ENCODE data around the gene KCNH8. TPM values are rescaled to one million over a fixed set of nuclear protein-coding genes. Genes with fewer than 3 reads are reported as not detected.
"Not testable (repeated sequence)": the region's sequence is repeated elsewhere in the genome, so short reads cannot be mapped to it uniquely, and the experiment has no call there.

Gene KCNH8
- total RNA-seq (ENCODE audit: low replicate concordance) = 2.2 and 2.3 TPM in 2 replicates

- peak within 1 kb of the TSS; percentile 2 for H3K9ac ChIP-seq
- TF ChIP-seq EZH2phosphoT487 (IDR thresholded peaks at IDR 0.05) (peak; percentile 24), EZH2 (IDR thresholded peaks at IDR 0.05) (peak; percentile 46)
- TF ChIP-seq, protein P1, sequence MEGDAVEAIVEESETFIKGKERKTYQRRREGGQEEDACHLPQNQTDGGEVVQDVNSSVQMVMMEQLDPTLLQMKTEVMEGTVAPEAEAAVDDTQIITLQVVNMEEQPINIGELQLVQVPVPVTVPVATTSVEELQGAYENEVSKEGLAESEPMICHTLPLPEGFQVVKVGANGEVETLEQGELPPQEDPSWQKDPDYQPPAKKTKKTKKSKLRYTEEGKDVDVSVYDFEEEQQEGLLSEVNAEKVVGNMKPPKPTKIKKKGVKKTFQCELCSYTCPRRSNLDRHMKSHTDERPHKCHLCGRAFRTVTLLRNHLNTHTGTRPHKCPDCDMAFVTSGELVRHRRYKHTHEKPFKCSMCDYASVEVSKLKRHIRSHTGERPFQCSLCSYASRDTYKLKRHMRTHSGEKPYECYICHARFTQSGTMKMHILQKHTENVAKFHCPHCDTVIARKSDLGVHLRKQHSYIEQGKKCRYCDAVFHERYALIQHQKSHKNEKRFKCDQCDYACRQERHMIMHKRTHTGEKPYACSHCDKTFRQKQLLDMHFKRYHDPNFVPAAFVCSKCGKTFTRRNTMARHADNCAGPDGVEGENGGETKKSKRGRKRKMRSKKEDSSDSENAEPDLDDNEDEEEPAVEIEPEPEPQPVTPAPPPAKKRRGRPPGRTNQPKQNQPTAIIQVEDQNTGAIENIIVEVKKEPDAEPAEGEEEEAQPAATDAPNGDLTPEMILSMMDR (IDR thresholded peaks at IDR 0.05) = no peak
- peaks cover 14% of the 10 kb centered on the region for H3K4me1 Mint-ChIP-seq
- H3K4me3 ChIP-seq = peak within 1 kb of the TSS; percentile 87
- H3K27ac ChIP-seq = peak within 1 kb of the TSS; percentile 86
- H3K79me2 ChIP-seq (ENCODE audit: low read depth) = peaks cover 5% of the 10 kb centered on the region
- H3K4me1 ChIP-seq = peaks cover 8% of the 10 kb centered on the region
- DNase-seq (ENCODE audit: low spot score) = peak; percentile 66
- peak within 1 kb of the TSS; percentile 99 for H3K4me2 ChIP-seq
- H3K27me3 Mint-ChIP-seq (ENCODE audit: insufficient read depth, low read depth) = peaks cover 8% of the 10 kb centered on the region
- H3K4me3 Mint-ChIP-seq = peak within 1 kb of the TSS; percentile 94
- no peaks in the 10 kb centered on the region for H3K9me3 Mint-ChIP-seq
- H3F3A ChIP-seq (ENCODE audit: low read depth) = peaks cover 18% of the 10 kb centered on the region
- H3K27me3 ChIP-seq = peaks cover 17% of the 10 kb centered on the region
- no peak within 1 kb of the TSS for H3K27ac Mint-ChIP-seq
- H3K36me3 ChIP-seq = no peaks in the 10 kb centered on the region
- peaks cover 18% of the 10 kb centered on the region for H4K20me1 ChIP-seq (ENCODE audit: low read depth)
- H3K36me3 Mint-ChIP-seq = no peaks in the 10 kb centered on the region
- H2AFZ ChIP-seq (replicated peaks) = peak within 1 kb of the TSS; percentile 85
- H3K9me3 ChIP-seq (ENCODE audit: low read depth) = no peaks in the 10 kb centered on the region
These were observed at the start of gene KCNH8 for GRCh38 chr3:19147905-19148767. KCNH8 (plus strand) TSS chr3:19148510; CDS start chr3:19148720, 210 bp downstream.

DNA sequence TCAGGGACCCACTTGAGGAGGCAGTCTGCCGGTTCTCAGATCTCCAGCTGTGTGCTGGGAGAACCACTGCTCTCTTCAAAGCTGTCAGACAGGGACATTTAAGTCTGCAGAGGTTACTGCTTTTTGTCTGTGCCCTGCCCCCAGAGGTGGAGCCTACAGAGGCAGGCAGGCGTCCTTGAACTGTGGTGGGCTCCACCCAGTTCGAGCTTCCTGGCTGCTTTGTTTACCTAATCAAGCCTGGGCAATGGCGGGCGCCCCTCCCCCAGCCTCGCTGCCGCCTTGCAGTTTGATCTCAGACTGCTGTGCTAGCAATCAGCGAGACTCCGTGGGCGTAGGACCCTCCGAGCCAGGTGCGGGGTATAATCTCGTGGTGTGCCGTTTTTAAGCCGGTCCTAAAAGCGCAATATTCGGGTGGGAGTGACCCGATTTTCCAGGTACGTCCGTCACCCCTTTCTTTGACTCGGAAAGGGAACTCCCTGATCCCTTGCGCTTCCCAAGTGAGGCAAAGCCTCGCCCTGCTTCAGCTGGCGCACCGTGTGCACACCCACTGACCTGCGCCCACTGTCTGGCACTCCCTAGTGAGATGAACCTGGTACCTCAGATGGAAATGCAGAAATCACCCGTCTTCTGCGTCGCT lies 45.5 kb upstream of the KCNH8 start:
- H3F3A ChIP-seq (ENCODE audit: low read depth); H3K9me3 Mint-ChIP-seq; DNase-seq (ENCODE audit: low spot score); H3K36me3 ChIP-seq; H3K27me3 ChIP-seq; H4K20me1 ChIP-seq (ENCODE audit: low read depth); H3K79me2 ChIP-seq (ENCODE audit: low read depth); H3K4me1 ChIP-seq; H3K27ac Mint-ChIP-seq; H3K27me3 Mint-ChIP-seq (ENCODE audit: insufficient read depth, low read depth); H3K9ac ChIP-seq; H3K9me3 ChIP-seq (ENCODE audit: low read depth); H3K4me1 Mint-ChIP-seq; H3K27ac ChIP-seq; H3K36me3 Mint-ChIP-seq: not testable (repeated sequence)
- H2AFZ ChIP-seq (replicated peaks) = peak overlapping the region; percentile 87
- peak overlapping the region; percentile 71 for H3K4me2 ChIP-seq
- peak overlapping the region; percentile 74 for H3K4me3 Mint-ChIP-seq
- H3K4me3 ChIP-seq = peak overlapping the region; percentile 37

DNA sequence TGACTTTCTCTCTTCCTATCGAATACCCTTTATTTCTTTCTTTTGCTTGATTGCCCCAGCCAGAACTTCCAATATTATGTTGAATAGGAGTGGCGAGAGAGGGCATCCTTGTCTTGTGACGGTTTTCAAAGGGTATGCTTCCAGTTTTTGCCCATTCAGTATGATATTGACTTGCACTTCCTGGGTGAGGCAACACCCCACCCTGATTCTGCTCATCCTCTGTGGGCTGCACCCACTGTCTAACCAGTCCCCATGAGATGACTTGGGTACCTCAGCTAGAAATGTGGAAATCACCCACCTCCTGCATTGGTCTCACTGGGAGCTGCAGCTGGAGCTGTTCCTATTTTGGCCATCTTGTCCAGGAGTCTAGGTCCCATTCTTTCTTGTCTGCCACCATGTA lies 44.8 kb upstream of the KCNH8 start:
- H3K4me2 ChIP-seq = peak overlapping the region; percentile 71
- Mint-ChIP-seq H3K4me3 (peak overlapping the region; percentile 74), H3K27ac (no peak overlapping the region), H3K27me3 (ENCODE audit: insufficient read depth, low read depth) (peaks cover 3% of the 10 kb centered on the region), H3K36me3 (no peaks in the 10 kb centered on the region), H3K9me3 (peaks cover 7% of the 10 kb centered on the region), H3K4me1 (peaks cover 8% of the 10 kb centered on the region)
- H3K4me1 ChIP-seq = no peaks in the 10 kb centered on the region
- H3K36me3 ChIP-seq = no peaks in the 10 kb centered on the region
- no peaks in the 10 kb centered on the region for H3F3A ChIP-seq (ENCODE audit: low read depth)
- no peak overlapping the region for H3K27ac ChIP-seq
- no peak for TF ChIP-seq EZH2phosphoT487 (IDR thresholded peaks at IDR 0.05)
- TF ChIP-seq, protein P1 (IDR thresholded peaks at IDR 0.05) = no peak
- TF ChIP-seq EZH2 (IDR thresholded peaks at IDR 0.05) = no peak
- H4K20me1 ChIP-seq (ENCODE audit: low read depth) = no peaks in the 10 kb centered on the region
- H3K9me3 ChIP-seq (ENCODE audit: low read depth) = no peaks in the 10 kb centered on the region
- no peak for DNase-seq (ENCODE audit: low spot score)
- no peaks in the 10 kb centered on the region for H3K27me3 ChIP-seq
- no peak overlapping the region for H3K4me3 ChIP-seq
- H3K79me2 ChIP-seq (ENCODE audit: low read depth) = no peaks in the 10 kb centered on the region
- H3K9ac ChIP-seq = no peak overlapping the region
- H2AFZ ChIP-seq (replicated peaks) = no peak overlapping the region
